T-cell (primary cell): ENCODE results near the gene IL37. TPM values are rescaled to one million over a fixed set of nuclear protein-coding genes. Genes with fewer than 3 reads are reported as not detected.

ENCODE experiments used
- ATAC-seq, 4 experiments: fragments of 200-7000 bp in 3 of 4; fragments of 150-1000 bp in 1 of 4; cut with Tn5 transposase; replicated peaks in 1 of 4; 1 replicate in 3 of 4; 2 replicates in 1 of 4; pipeline ENCODE4 v1.10.0; 2021; ENCODE audit warnings: moderate library complexity in 3 of 4, mild to moderate bottlenecking in 2 of 4, moderate number of reproducible peaks in 1 of 4
- CTCF ChIA-PET, 2 donors: fragments of 300-600 bp; sonication (Branson Sonifier 250); formaldehyde crosslinking; loops; one replicate each; lab custom pipeline; 2022; ENCODE audit warnings: antibody characterized with exemption in 2 of 2; lab: Charles Lee
- POLR2A ChIA-PET, 2 donors: fragments of 300-600 bp; sonication (Branson Sonifier 250); formaldehyde crosslinking; loops; one replicate each; lab custom pipeline; 2022; ENCODE audit warnings: antibody characterized with exemption in 2 of 2; lab: Charles Lee
- DNase-seq, 35 experiments: peaks; one replicate each; pipeline versions ENCODE4 v3.0.0 to v3.0.0-alpha.2; 2013 to 2023
- H3K27ac ChIP-seq: one replicate; pipeline ENCODE4 v1.5.1; 2013; ENCODE audit warnings: low read length
- H3K27me3 ChIP-seq, 2 experiments: replicated peaks in 1 of 2; 1 replicate in 1 of 2; 2 replicates in 1 of 2; pipeline versions ENCODE4 v1.6.1 to v1.7.0; 2013; ENCODE audit warnings: low read length in 1 of 2, mixed read lengths in 1 of 2; ENCODE audit not compliant: control insufficient read depth in 2 of 2, insufficient read depth in 2 of 2; ENCODE audit errors: extremely low read depth in 1 of 2
- H3K36me3 ChIP-seq, 2 donors: 1 replicate in 1 of 2; 2 replicates in 1 of 2; pipeline versions ENCODE4 v1.6.1 to v1.7.0; 2013; ENCODE audit warnings: low read length in 1 of 2; ENCODE audit not compliant: control insufficient read depth in 2 of 2, insufficient read depth in 1 of 2; ENCODE audit errors: extremely low read depth in 1 of 2
- H3K4me1 ChIP-seq, 2 experiments: 1 replicate in 1 of 2; 2 replicates in 1 of 2; pipeline versions ENCODE4 v1.6.1 to v1.7.0; 2013; ENCODE audit warnings: low read length in 2 of 2, mixed read lengths in 1 of 2; ENCODE audit not compliant: insufficient read depth in 2 of 2, control insufficient read depth in 1 of 2; ENCODE audit errors: extremely low read depth in 1 of 2
- H3K4me3 ChIP-seq, 2 donors: 1 replicate in 1 of 2; 2 replicates in 1 of 2; pipeline versions ENCODE4 v1.5.1 to v1.7.0; 2013; ENCODE audit warnings: mild to moderate bottlenecking in 2 of 2, low read length in 1 of 2, moderate library complexity in 1 of 2; ENCODE audit not compliant: control insufficient read depth in 1 of 2; ENCODE audit errors: extremely low read depth in 1 of 2
- H3K9me3 ChIP-seq: 2 replicates; pipeline ENCODE4 v1.7.0; 2013
- H3K27ac Mint-ChIP-seq, 2 donors: one replicate each; pipeline ENCODE4 v1.8.0; 2020 to 2021; ENCODE audit warnings: mild to moderate bottlenecking in 2 of 2, mixed read lengths in 2 of 2
- H3K27me3 Mint-ChIP-seq, 2 donors: one replicate each; pipeline ENCODE4 v1.8.0; 2021 to 2022; ENCODE audit warnings: mixed read lengths in 2 of 2
- H3K36me3 Mint-ChIP-seq: one replicate; pipeline ENCODE4 v1.8.0; 2021; ENCODE audit warnings: mixed read lengths
- H3K4me1 Mint-ChIP-seq, 3 donors: one replicate each; pipeline ENCODE4 v1.8.0; 2020 to 2022; ENCODE audit warnings: mixed read lengths in 3 of 3, mild to moderate bottlenecking in 1 of 3
- H3K4me3 Mint-ChIP-seq, 3 donors: one replicate each; pipeline ENCODE4 v1.8.0; 2020 to 2022; ENCODE audit warnings: mild to moderate bottlenecking in 3 of 3, mixed read lengths in 3 of 3, moderate library complexity in 3 of 3
- H3K9me3 Mint-ChIP-seq, 3 donors: one replicate each; pipeline ENCODE4 v1.8.0; 2020 to 2022; ENCODE audit warnings: mixed read lengths in 3 of 3
- WGBS: methylation state at CpG from one replicate; pipeline ENCODE4 v1.1.5; 2013; ENCODE audit warnings: missing lambda C conversion rate; ENCODE audit not compliant: insufficient coverage; 5-methylcytosine and 5-hydroxymethylcytosine counted together
- total RNA-seq, 35 experiments: library from RNA in 6 of 35; stranded (reverse) in 6 of 35; fragments of 120-200 nt in 1 of 35; gene quantifications; one replicate each; pipeline versions ENCODE4 v1.2.1 to v1.2.4 and lab custom pipeline; 2013 to 2026

The IL37 gene
- total RNA-seq, 5 donors from 2014 or later (not counting 1 experiment from before 2014, with no cell fraction given): not detected

- Histone ChIP-seq H3K36me3 (no peaks in the 10 kb centered on the region), H3K9me3 (no peaks in the 10 kb centered on the region), H3K27me3 (peaks cover 0 to 11% of the 10 kb centered on the region in 2 experiments), H3K27ac (no peak overlapping the region), H3K4me3 (no peak overlapping the region), H3K4me1 (no peaks in the 10 kb centered on the region)
- WGBS: 78% methylated on average over 13 of the region's 14 CpGs
- no peak overlapping the region for H3K4me3 Mint-ChIP-seq
- no peak overlapping the region for H3K27ac Mint-ChIP-seq
- POLR2A ChIA-PET: interaction anchor here in 1 of 2 donors (0.6 kb wide), 1 partner anchor 38 kb away, joined by 3 read pairs; no protein-coding TSS in a partner anchor
- no peak for DNase-seq
- H3K36me3 Mint-ChIP-seq: no peaks in the 10 kb centered on the region
- no peaks in the 10 kb centered on the region for H3K9me3 Mint-ChIP-seq
- CTCF ChIA-PET: interaction anchor here (0.6 to 1.6 kb wide), 4 partner anchors 18 to 209 kb away, joined by 3 to 11 read pairs (median 5); no protein-coding TSS in a partner anchor
- H3K4me1 Mint-ChIP-seq: no peaks in the 10 kb centered on the region
- no peak for ATAC-seq
- peaks cover 0 to 3% of the 10 kb centered on the region in 2 donors for H3K27me3 Mint-ChIP-seq
Measured at GRCh38 chr2:112959109-112959812, 48.3 kb downstream of the IL37 start.

DNA sequence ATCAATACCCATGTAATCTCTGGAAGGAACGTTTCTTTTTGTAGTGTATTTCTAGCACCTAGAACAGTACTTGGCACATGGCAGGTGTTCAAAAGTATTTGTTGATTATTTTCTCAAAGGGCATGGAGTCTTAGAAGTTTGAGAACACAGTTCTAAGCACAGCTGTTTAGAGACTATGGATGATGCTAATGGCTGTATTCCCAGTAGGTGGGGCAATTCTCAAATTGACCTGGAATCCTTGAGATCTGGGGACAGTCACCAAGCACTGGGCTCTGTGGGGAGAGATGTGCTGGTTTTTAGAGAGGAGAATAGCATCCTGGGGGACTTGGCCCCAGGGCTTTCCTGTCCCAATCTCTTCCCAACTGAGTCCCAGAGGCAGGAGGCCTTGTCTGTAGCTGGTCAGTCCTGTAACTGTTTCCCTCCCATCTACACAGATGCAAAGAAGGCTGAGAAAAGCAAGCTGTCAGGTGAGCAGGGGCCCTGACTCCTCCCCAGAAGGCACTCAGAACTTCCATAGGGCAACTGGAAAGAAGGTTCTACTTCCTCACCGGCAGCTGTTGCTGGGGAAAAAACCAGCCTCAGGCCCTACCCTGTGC lies 49.4 kb downstream of the IL37 start:
- H3K36me3 ChIP-seq: no peaks in the 10 kb centered on the region
- no peaks in the 10 kb centered on the region for H3K36me3 Mint-ChIP-seq
- 100% methylated on average over 1 of the region's 2 CpGs for WGBS
- ChIA-PET CTCF (interaction anchor here in 1 of 2 donors (1.1 kb wide), 2 partner anchors 29 to 177 kb away, joined by 3 read pairs; no protein-coding TSS in a partner anchor), POLR2A (no interaction called here)
- no peaks in the 10 kb centered on the region for H3K9me3 Mint-ChIP-seq
- no peak for DNase-seq
- no peaks in the 10 kb centered on the region for H3K9me3 ChIP-seq
- no peaks in the 10 kb centered on the region for H3K4me1 ChIP-seq
- no peak overlapping the region for H3K27ac ChIP-seq
- no peak for ATAC-seq
- H3K27me3 ChIP-seq: peaks cover 0 to 9% of the 10 kb centered on the region in 2 experiments
- H3K4me1 Mint-ChIP-seq: no peaks in the 10 kb centered on the region
- H3K27me3 Mint-ChIP-seq: no peaks in the 10 kb centered on the region
- H3K4me3 Mint-ChIP-seq: no peak overlapping the region
- H3K4me3 ChIP-seq: no peak overlapping the region
- no peak overlapping the region for H3K27ac Mint-ChIP-seq

DNA sequence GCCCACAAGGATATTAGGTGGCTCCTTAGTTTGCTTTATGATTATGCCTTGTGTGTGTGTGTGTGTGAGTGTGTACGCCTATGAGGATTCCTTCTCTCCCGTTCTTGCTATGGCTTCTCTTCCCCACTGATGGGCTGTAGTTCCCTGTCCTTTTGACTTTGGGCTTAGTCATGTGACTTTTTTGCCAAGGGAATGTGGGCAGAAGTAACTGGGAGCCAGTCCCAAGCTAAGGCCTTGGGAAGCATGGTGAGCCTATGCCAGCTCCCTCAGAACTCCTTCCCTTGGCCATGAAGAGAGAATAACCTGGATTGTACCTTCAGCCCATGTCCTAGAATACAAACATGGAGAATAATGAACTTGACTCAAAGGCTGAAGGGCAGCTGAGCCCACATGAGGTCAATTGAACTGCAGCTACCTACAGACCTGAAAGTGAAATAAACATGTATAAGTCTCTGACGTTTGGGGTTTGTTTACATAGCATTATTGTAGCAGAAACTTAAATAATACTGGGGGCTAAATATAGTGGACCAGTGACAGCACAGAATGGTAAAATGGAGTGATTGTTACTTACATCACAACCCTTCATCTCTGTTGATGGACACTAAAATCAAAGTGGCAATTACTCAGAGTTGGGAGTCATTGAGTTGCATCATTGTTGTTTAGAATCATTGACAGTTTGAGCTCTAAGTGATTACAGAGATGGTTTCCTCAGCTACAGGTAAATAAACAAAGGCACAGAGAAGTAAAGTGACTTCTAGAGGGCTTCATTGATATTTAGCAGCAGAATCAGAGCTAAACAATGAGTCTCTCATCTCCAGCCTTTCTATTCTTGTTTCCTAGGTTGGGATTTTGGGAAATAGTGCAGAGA lies 51.6 kb downstream of the IL37 start:
- no peak for DNase-seq
- Mint-ChIP-seq H3K9me3 (no peaks in the 10 kb centered on the region), H3K27ac (no peak overlapping the region), H3K4me3 (no peak overlapping the region), H3K4me1 (no peaks in the 10 kb centered on the region), H3K27me3 (no peaks in the 10 kb centered on the region), H3K36me3 (no peaks in the 10 kb centered on the region)
- Histone ChIP-seq H3K27ac (no peak overlapping the region), H3K36me3 (no peaks in the 10 kb centered on the region), H3K27me3 (peaks cover 0 to 8% of the 10 kb centered on the region in 2 experiments), H3K4me1 (no peaks in the 10 kb centered on the region), H3K4me3 (no peak overlapping the region), H3K9me3 (no peaks in the 10 kb centered on the region)
- ChIA-PET CTCF (no interaction called here), POLR2A (no interaction called here)
- no CpG with 5 or more reads among the region's 3 CpGs for WGBS
- no peak for ATAC-seq

GRCh38 chr2:112967023-112967422 lies 56.1 kb downstream of the IL37 start:
- no peaks in the 10 kb centered on the region for H3K36me3 ChIP-seq
- Mint-ChIP-seq H3K27ac (no peak overlapping the region), H3K4me3 (no peak overlapping the region), H3K27me3 (no peaks in the 10 kb centered on the region), H3K4me1 (peaks cover 5 to 9% (median 8%) of the 10 kb centered on the region in 3 donors), H3K9me3 (peaks cover 0 to 5% (median 0%) of the 10 kb centered on the region in 3 donors), H3K36me3 (no peaks in the 10 kb centered on the region)
- no peaks in the 10 kb centered on the region for H3K9me3 ChIP-seq
- H3K4me1 ChIP-seq: peaks cover 2 to 6% of the 10 kb centered on the region in 2 experiments
- ChIA-PET CTCF (interaction anchor here in 1 of 2 donors (0.8 kb wide), 1 partner anchor 12 kb away, joined by 4 read pairs; no protein-coding TSS in a partner anchor), POLR2A (no interaction called here)
- H3K4me3 ChIP-seq: no peak overlapping the region
- DNase-seq (no peak), ATAC-seq (no peak)
- H3K27me3 ChIP-seq: no peaks in the 10 kb centered on the region
- WGBS: no CpG with 5 or more reads among the region's 2 CpGs
- H3K27ac ChIP-seq: no peak overlapping the region

Other genes with a start within 250 kb of the IL37 start
- gene NT5DC4, start 190.1 kb upstream of the IL37 start, total RNA-seq: not detected
- gene CKAP2L, start 146.6 kb upstream of the IL37 start, total RNA-seq: 1 to 10 TPM in 1 of 5 donors, under 1 TPM in 4; 0.22 to 1.5 (median 0.33) TPM
- gene IL1A, start 126.7 kb upstream of the IL37 start, total RNA-seq: under 1 TPM in 1 of 5 donors, not detected in 4; 0.12 TPM
- gene IL1B, start 74.4 kb upstream of the IL37 start, total RNA-seq: 1 to 10 TPM in 2 of 5 donors, under 1 TPM in 2, not detected in 1; 0.76 to 4.4 (median 0.97) TPM
- not detected for gene IL36G, start 66.8 kb downstream of the IL37 start, total RNA-seq
- under 1 TPM in 4 of 5 donors, not detected in 1; 0.32 to 0.60 (median 0.58) TPM for gene IL36A, start 94.3 kb downstream of the IL37 start, total RNA-seq
- not detected for gene IL36B, start 141.7 kb downstream of the IL37 start, total RNA-seq
- not detected for gene IL36RN, start 148.0 kb downstream of the IL37 start, total RNA-seq
- gene IL1F10, start 156.8 kb downstream of the IL37 start, total RNA-seq: not detected
- gene IL1RN, start 216.4 kb downstream of the IL37 start, total RNA-seq: not detected